ELR (cell line): ENCODE data around the gene MBP.
A peak's percentile ranks its signal among the peaks of the same experiment; 100 is the strongest.
"Not testable (repeated sequence)": the region's sequence is repeated elsewhere in the genome, so short reads cannot be mapped to it uniquely, and the experiment has no call there.

Source experiments
- DNase-seq: peaks from one replicate; pipeline ENCODE4 v3.0.0-alpha.2; 2015; ENCODE audit warnings: low read depth

The MBP gene

DNA sequence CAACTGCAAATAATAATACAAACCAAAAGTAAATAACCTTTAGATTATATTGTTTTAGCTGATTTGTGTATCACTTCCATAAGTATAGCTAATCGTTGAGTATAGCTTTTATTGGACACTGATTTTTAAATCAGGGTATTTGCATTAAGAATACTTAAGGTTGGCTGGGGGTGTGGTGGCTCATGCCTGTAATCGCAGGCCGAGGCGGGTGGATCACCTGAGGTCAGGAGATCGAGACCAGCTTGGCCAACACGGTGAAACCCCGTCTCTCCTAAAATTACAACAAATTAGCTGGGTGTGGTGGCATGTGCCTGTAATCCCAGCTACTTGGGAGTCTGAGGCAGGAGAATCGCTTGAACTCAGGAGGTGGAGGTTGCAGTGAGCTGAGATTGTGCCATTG is 188.2 kb downstream of the MBP start:
- not testable (repeated sequence) for DNase-seq

DNA sequence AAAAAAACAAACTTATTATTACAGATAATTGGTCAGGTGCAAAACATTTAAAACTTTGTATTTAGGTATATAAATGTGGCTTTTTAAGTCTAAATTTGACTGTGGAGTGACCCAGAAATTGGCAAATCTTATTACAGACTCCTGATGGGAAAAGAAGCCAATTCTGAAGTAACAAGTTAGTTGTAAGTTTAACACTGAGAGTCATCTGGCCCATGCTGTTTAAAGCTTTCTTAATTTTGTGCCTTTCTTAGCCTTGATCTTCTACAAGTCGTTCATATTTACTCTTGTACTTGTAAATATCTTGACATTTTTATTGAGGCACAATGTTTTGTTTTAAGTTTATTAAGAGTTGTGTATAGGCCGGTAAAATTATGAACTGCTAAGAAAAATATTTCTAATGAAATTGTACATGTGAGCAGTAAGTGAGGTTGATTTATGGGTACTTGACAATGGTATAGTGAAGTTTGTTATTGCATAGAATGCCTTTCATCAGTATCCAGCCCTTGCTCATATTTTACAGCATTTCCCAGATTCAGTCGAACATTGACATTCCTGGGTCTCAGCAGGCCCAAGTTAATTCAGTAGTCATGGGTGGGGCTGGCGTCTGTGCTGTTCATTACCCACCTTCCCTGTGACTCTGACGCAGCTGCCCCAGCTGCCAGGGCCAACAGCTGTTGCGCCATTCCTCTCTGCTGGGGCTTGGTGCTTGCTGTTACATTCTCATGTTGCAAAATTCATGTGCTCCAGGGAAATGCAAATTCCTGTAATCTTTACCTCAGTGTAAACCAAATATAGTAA is 188.8 kb downstream of the MBP start:
- DNase-seq, result no peak

GRCh38 chr18:76941284-76941683 is 191.3 kb downstream of the MBP start:
- DNase-seq, result no peak

GRCh38 chr18:76938619-76939018 is 194.0 kb downstream of the MBP start:
- no peak for DNase-seq

- peak; percentile 20 for DNase-seq
Observed at GRCh38 chr18:76937597-76937996, 195.0 kb downstream of the MBP start.

DNA sequence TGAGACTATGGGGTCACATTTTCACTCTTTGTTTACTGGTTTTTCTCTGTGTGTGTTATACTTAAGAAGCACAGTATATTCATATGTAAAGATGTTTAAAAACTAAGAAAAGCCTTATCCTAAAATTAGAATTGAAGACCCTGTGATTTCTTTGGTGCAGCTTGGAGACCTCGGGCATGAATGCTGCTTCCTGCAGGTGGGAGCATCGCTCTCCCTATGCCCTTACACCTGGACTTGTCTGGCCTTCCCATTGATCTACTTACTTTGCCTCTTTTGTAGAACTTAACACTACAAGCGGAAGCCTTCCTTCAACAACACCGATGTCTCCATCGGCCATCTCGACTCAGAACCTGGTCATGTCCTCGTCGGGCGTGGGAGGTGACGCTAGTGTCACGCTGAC is 195.7 kb downstream of the MBP start:
- no peak for DNase-seq

GRCh38 chr18:76935722-76936337 is 196.8 kb downstream of the MBP start:
- DNase-seq, result no peak

DNA sequence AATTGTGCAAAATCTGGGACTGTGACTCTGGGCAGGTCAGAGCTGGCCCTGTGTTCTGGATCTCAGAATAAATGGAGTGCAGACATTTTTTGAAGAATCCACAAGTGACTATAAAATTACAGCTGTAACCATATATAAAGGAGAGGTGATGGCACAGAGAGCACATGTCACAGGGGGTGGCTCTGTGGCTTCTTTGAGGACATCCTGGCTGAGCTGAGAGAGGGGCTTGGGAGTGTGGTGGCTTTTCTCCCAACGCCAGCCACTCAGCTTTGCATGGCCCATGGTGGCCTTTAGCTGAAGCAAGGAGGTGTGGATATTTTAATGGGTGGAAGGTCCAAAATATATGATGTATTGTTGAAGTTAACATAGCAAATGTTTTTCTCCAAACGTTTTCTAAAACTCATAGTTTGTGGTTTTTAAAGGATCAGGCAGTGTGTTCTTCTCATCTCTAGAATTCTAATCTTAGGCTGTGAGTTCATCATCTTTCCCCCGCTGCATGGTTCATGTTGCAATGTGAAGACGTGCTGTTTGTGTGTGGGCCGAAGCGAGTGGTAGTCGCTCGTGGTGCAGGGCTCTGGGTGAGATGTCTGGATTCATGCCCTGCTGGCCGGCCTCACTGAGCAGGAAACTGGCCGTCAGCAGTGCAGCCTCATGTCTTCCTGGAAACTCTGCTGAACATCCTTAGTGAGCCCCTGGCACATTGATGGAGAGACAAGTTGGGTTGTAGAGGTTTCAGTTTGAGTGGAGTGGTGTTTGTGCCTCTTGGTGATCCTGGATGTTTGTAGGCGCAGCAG is 200.4 kb downstream of the MBP start:
- DNase-seq, result no peak

GRCh38 chr18:76931171-76931570 is 201.4 kb downstream of the MBP start:
- DNase-seq, result no peak
